Vagina (tissue), 2 donors: Measurements from ENCODE around the gene AIFM3. TPM values are rescaled to one million over a fixed set of nuclear protein-coding genes. Genes with fewer than 3 reads are reported as not detected.

Experiments used
- DNase-seq, 2 donors: peaks; one replicate each; pipeline ENCODE4 v3.0.0-alpha.2; 2017; ENCODE audit errors: extremely low spot score in 2 of 2
- H3K27ac ChIP-seq: fragments of 200-600 bp; sonication (generic); one replicate; pipeline ENCODE4 v1.5.1; 2019
- H3K27me3 ChIP-seq: fragments of 200-600 bp; sonication (generic); one replicate; pipeline ENCODE4 v1.5.1; 2019
- H3K36me3 ChIP-seq, 2 donors: fragments of 200-600 bp; sonication (generic); one replicate each; pipeline ENCODE4 v1.5.1; 2017 to 2019
- H3K4me1 ChIP-seq: fragments of 200-600 bp; sonication (generic); one replicate; pipeline ENCODE4 v1.5.1; 2019
- H3K4me3 ChIP-seq, 2 donors: fragments of 200-600 bp; sonication (generic); 1 replicate in 1 of 2; 2 replicates in 1 of 2; pipeline ENCODE4 v1.5.1; 2016 to 2019
- H3K9me3 ChIP-seq: fragments of 200-600 bp; sonication (generic); one replicate; pipeline ENCODE4 v1.5.1; 2019
- POLR2A ChIP-seq, 2 donors: fragments of 450-650 bp; IDR thresholded peaks; one replicate each; pipeline ENCODE4 v1.6.1; 2017; ENCODE audit warnings: antibody characterized with exemption in 2 of 2, mild to moderate bottlenecking in 2 of 2, moderate library complexity in 2 of 2
- POLR2AphosphoS5 ChIP-seq, 2 donors: sonication (generic); formaldehyde crosslinking; IDR thresholded peaks; one replicate each; pipeline ENCODE4 v1.9.0; 2017; ENCODE audit warnings: antibody characterized with exemption in 2 of 2, mild to moderate bottlenecking in 2 of 2, low read depth in 1 of 2; ENCODE audit not compliant: insufficient read depth in 1 of 2
- intact Hi-C: fragments of 100-400 bp; cut with DNase I; formaldehyde crosslinking; loops from one replicate; pipeline ENCODE4 v1.15.1; 2023
- total RNA-seq: library from RNA; depleted of rRNA; stranded (reverse); fragments of >200 nt; gene quantifications from one replicate; pipeline ENCODE4 v1.2.3, GENCODE V29; 2016
- TF ChIP-seq, protein P1 (sequence below), 3 experiments: fragments of 450-650 bp in 2 of 3; fragments of 200-600 bp in 1 of 3; sonication (generic) in 1 of 3; IDR thresholded peaks; one replicate each; pipeline ENCODE4 v1.5.1; 2017 to 2019; ENCODE audit warnings: antibody characterized with exemption in 3 of 3, mild to moderate bottlenecking in 2 of 3, moderate library complexity in 2 of 3

AIFM3 gene
- total RNA-seq, 1 donor from 2014 or later, result not detected

DNA sequence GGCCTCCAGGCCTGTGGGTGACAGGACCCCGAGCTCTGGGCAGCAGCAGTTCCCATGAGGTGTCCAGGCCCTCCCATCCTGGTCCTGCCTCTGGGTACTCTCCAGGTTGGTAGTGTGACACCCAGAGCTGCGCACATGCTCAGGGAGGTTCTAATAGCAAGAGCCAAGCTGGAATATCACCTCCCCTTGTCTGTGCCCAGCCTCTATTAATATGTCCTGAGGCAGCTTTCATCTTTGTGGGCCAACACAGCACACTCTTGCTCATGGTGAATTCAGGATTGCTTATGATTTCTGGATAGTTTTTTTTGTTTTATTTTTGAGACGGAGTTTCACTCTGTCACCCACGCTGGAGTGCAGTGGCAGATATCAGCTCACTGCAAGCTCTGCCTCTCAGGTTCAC, 51.3 kb downstream of the AIFM3 start:
- TF ChIP-seq POLR2A (IDR thresholded peaks at IDR 0.05), result no peak
- TF ChIP-seq, protein P1, sequence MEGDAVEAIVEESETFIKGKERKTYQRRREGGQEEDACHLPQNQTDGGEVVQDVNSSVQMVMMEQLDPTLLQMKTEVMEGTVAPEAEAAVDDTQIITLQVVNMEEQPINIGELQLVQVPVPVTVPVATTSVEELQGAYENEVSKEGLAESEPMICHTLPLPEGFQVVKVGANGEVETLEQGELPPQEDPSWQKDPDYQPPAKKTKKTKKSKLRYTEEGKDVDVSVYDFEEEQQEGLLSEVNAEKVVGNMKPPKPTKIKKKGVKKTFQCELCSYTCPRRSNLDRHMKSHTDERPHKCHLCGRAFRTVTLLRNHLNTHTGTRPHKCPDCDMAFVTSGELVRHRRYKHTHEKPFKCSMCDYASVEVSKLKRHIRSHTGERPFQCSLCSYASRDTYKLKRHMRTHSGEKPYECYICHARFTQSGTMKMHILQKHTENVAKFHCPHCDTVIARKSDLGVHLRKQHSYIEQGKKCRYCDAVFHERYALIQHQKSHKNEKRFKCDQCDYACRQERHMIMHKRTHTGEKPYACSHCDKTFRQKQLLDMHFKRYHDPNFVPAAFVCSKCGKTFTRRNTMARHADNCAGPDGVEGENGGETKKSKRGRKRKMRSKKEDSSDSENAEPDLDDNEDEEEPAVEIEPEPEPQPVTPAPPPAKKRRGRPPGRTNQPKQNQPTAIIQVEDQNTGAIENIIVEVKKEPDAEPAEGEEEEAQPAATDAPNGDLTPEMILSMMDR (IDR thresholded peaks at IDR 0.05), result no peak
- no peak for TF ChIP-seq POLR2AphosphoS5 (IDR thresholded peaks at IDR 0.05; ENCODE audit: insufficient read depth in 1 of 2, low read depth in 1 of 2)
- H3K27me3 ChIP-seq, result no peaks in the 10 kb centered on the region
- H3K36me3 ChIP-seq, result no peaks in the 10 kb centered on the region
- no peak for DNase-seq
- intact Hi-C loops, result no loop called here
- H3K27ac ChIP-seq, result no peak overlapping the region
- no peak overlapping the region for H3K4me3 ChIP-seq
- no peaks in the 10 kb centered on the region for H3K9me3 ChIP-seq
- peaks cover 25% of the 10 kb centered on the region for H3K4me1 ChIP-seq

DNA sequence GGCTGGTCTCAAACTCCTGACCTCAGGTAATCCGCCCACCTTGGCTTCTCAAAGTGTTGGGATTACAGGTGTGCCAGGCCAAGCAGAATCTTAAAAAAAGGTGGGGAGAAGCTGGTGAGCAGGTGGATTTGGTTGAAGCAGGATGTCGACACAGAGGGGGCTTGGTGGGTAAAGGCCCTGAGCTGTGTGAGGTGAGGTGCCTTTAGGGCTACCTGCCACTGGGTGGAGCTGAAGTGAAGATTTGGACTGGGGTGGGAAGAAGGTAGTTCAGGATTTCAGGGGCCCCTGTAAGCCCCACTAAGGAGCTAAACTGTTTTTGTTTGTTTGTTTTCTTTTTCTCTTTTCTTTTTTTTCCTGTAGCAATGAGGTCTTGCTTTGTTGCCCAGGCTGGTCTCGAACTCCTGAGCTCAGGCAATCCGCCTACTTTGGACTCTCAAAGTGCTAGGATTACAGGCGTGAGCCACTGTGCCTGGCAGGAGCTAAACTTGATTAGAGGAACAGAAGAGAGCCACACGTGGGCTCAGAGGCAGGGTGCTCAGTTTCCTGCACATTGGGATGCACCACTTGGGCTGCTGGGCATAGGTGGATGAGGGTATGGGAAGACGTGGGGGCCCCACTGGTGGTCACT, 53.9 kb downstream of the AIFM3 start:
- TF ChIP-seq POLR2AphosphoS5 (IDR thresholded peaks at IDR 0.05; ENCODE audit: insufficient read depth in 1 of 2, low read depth in 1 of 2), result no peak
- TF ChIP-seq POLR2A (IDR thresholded peaks at IDR 0.05), result no peak
- TF ChIP-seq, protein P1 (IDR thresholded peaks at IDR 0.05), result no peak
- peaks cover 6% of the 10 kb centered on the region for H3K4me1 ChIP-seq
- intact Hi-C loops, result no loop called here
- no peak for DNase-seq
- no peaks in the 10 kb centered on the region for H3K9me3 ChIP-seq
- no peaks in the 10 kb centered on the region for H3K27me3 ChIP-seq
- no peaks in the 10 kb centered on the region for H3K36me3 ChIP-seq
- H3K4me3 ChIP-seq, result no peak overlapping the region
- no peak overlapping the region for H3K27ac ChIP-seq

DNA sequence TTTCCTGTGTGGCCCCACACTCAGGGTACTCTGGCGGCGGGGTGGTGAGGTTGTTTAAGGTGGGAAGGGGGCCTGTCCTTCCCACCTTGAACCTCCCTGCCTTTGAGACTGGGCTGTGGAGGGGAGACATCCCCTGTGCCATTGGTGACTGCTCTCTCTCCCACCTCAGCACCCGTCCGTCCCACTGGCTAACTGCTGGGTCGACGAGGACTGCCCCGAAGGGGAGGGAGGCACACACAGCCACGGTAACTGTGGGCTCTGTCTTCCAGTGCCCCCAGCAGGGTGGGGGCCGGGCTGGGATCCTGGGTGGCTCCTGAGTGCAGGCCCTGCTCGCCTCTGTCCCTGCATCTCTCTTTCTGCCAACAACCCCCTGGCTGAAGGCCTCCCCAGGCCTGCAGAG, 55.5 kb downstream of the AIFM3 start:
- TF ChIP-seq, protein P1 (IDR thresholded peaks at IDR 0.05), result no peak
- no peak for TF ChIP-seq POLR2AphosphoS5 (IDR thresholded peaks at IDR 0.05; ENCODE audit: insufficient read depth in 1 of 2, low read depth in 1 of 2)
- TF ChIP-seq POLR2A (IDR thresholded peaks at IDR 0.05), result no peak
- Histone ChIP-seq H3K36me3 (no peaks in the 10 kb centered on the region), H3K9me3 (no peaks in the 10 kb centered on the region), H3K27me3 (no peaks in the 10 kb centered on the region), H3K4me1 (peaks cover 11% of the 10 kb centered on the region), H3K27ac (no peak overlapping the region), H3K4me3 (no peak overlapping the region)
- intact Hi-C loops, result no loop called here
- DNase-seq, result no peak

DNA sequence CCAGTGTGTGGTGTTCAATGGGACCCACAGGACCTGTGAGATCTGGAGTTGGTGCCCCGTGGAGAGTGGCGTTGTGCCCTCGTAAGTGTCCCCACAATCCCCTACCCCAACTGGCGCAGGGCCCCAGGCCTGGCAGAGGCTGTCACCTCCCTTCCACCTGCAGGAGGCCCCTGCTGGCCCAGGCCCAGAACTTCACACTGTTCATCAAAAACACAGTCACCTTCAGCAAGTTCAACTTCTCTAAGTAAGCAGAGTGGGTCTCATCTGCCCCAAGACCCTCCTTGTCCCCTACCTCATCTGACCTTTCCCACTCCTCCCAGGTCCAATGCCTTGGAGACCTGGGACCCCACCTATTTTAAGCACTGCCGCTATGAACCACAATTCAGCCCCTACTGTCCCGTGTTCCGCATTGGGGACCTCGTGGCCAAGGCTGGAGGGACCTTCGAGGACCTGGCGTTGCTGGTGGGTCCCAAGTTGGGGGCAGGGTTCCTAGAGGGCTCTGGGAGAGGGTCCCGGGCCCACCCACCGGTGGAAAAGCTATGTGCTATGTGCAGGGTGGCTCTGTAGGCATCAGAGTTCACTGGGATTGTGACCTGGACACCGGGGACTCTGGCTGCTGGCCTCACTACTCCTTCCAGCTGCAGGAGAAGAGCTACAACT, 56.0 kb downstream of the AIFM3 start:
- Histone ChIP-seq H3K27ac (no peak overlapping the region), H3K36me3 (no peaks in the 10 kb centered on the region), H3K4me3 (no peak overlapping the region), H3K9me3 (no peaks in the 10 kb centered on the region), H3K27me3 (no peaks in the 10 kb centered on the region), H3K4me1 (peaks cover 11% of the 10 kb centered on the region)
- intact Hi-C loops, result no loop called here
- TF ChIP-seq, protein P1 (IDR thresholded peaks at IDR 0.05), result no peak
- TF ChIP-seq POLR2A (IDR thresholded peaks at IDR 0.05) (no peak), POLR2AphosphoS5 (IDR thresholded peaks at IDR 0.05; ENCODE audit: insufficient read depth in 1 of 2, low read depth in 1 of 2) (no peak)
- DNase-seq, result no peak

DNA sequence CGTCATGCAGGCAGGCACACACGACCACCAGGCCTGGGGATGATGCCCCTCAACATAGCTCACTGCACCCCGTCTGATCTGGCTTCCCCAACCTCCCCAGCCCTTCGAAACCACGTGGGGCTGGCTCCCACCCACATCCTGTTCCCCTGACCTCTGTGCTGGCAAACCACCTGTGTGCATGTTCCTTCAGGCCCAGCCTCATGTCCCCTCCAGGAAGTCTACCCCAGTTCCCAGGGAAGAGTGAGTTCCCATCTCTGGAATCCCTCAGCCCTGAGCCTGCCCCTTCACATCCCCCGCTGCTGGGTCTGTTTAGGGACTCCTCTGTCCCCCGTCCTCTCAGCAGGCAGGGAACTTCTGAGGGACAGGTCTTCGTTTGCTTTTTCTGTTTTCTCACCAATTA, 58.2 kb downstream of the AIFM3 start:
- Histone ChIP-seq H3K9me3 (no peaks in the 10 kb centered on the region), H3K4me1 (peaks cover 11% of the 10 kb centered on the region), H3K27ac (no peak overlapping the region), H3K36me3 (no peaks in the 10 kb centered on the region), H3K4me3 (no peak overlapping the region), H3K27me3 (no peaks in the 10 kb centered on the region)
- no peak for TF ChIP-seq POLR2A (IDR thresholded peaks at IDR 0.05)
- TF ChIP-seq, protein P1 (IDR thresholded peaks at IDR 0.05), result no peak
- TF ChIP-seq POLR2AphosphoS5 (IDR thresholded peaks at IDR 0.05; ENCODE audit: insufficient read depth in 1 of 2, low read depth in 1 of 2), result no peak
- no peak for DNase-seq
- intact Hi-C loops, result no loop called here
